IMR-90 (cell line): ENCODE results near the gene IL11. TPM values are rescaled to one million over a fixed set of nuclear protein-coding genes. Genes with fewer than 3 reads are reported as not detected.

Experiments used
- ATAC-seq: fragments of 200-7000 bp; cut with Tn5 transposase; 2 replicates; pipeline ENCODE4 v1.9.1; 2020; ENCODE audit warnings: low read depth, mild to moderate bottlenecking, moderate library complexity
- BruUV-seq: library from RNA; stranded (reverse); fragments of 400-500 nt; replicated peaks from 2 replicates; lab custom pipeline; 2021; lab: Mats Ljungman, UMichigan
- CTCF ChIA-PET: fragments of 300-600 bp; formaldehyde crosslinking; extraction: SDS; loops from one replicate; lab custom pipeline; 2021; ENCODE audit warnings: antibody characterized with exemption; lab: Yijun Ruan, JAX
- POLR2A ChIA-PET: fragments of 300-600 bp; sonication (Branson Sonifier 250); formaldehyde crosslinking; loops from one replicate; lab custom pipeline; 2022; ENCODE audit warnings: antibody characterized with exemption; ENCODE audit not compliant: unreplicated experiment; lab: Charles Lee
- DNase-seq: peaks from one replicate; pipeline ENCODE4 v3.0.0; 2013
- H2AFZ ChIP-seq: replicated peaks from 2 replicates; pipeline ENCODE3; 2013; ENCODE audit warnings: low read length, mild to moderate bottlenecking; ENCODE audit not compliant: poor library complexity
- H2AK5ac ChIP-seq: 2 replicates; pipeline ENCODE4 v1.6.1; 2013; ENCODE audit warnings: low read depth, low read length, inconsistent platforms
- H2AK9ac ChIP-seq: replicated peaks from 2 replicates; pipeline ENCODE3; 2013; ENCODE audit warnings: mild to moderate bottlenecking, low read depth, low read length, moderate library complexity; ENCODE audit not compliant: poor library complexity
- H2BK120ac ChIP-seq: 2 replicates; pipeline ENCODE4 v1.6.1; 2013; ENCODE audit warnings: low read depth, low read length, inconsistent platforms
- H2BK15ac ChIP-seq: 3 replicates; pipeline ENCODE4 v1.6.1; 2013; ENCODE audit warnings: low read depth, low read length, inconsistent platforms
- H2BK20ac ChIP-seq: 2 replicates; pipeline ENCODE4 v1.6.1; 2013; ENCODE audit warnings: low read depth, mild to moderate bottlenecking, inconsistent platforms, low read length, moderate library complexity
- H2BK5ac ChIP-seq: 2 replicates; pipeline ENCODE4 v1.6.1; 2013; ENCODE audit warnings: mild to moderate bottlenecking, low read depth, low read length, inconsistent platforms; ENCODE audit not compliant: poor library complexity, severe bottlenecking
- H3K14ac ChIP-seq: replicated peaks from 2 replicates; pipeline ENCODE4 v1.6.1; 2013; ENCODE audit warnings: low read depth, low read length, inconsistent platforms
- H3K18ac ChIP-seq: 2 replicates; pipeline ENCODE4 v1.6.1; 2013; ENCODE audit warnings: low read depth, low read length, control low read depth
- H3K23ac ChIP-seq: 2 replicates; pipeline ENCODE4 v1.6.1; 2013; ENCODE audit warnings: low read depth, low read length, inconsistent platforms
- H3K27ac ChIP-seq: 2 replicates; pipeline ENCODE4 v1.5.1; 2013; ENCODE audit warnings: mild to moderate bottlenecking, control low read depth, low read length; ENCODE audit not compliant: insufficient read depth
- H3K27me3 ChIP-seq: 2 replicates; pipeline ENCODE4 v1.6.1; 2013; ENCODE audit warnings: low read length; ENCODE audit not compliant: control insufficient read depth, insufficient read depth
- H3K36me3 ChIP-seq: 2 replicates; pipeline ENCODE4 v1.6.1; 2013; ENCODE audit warnings: low read length, mixed read lengths; ENCODE audit not compliant: control insufficient read depth, insufficient read depth
- H3K4ac ChIP-seq: 2 replicates; pipeline ENCODE4 v1.6.1; 2013; ENCODE audit warnings: low read depth, low read length, inconsistent platforms
- H3K4me1 ChIP-seq: 2 replicates; pipeline ENCODE4 v1.6.1; 2013; ENCODE audit warnings: low read length, mixed read lengths; ENCODE audit not compliant: control insufficient read depth, insufficient read depth
- H3K4me2 ChIP-seq: 2 replicates; pipeline ENCODE4 v1.6.1; 2013; ENCODE audit warnings: low read depth, mild to moderate bottlenecking, control low read depth, low read length, moderate library complexity
- H3K4me3 ChIP-seq: 2 replicates; pipeline ENCODE4 v1.5.1; 2013; ENCODE audit warnings: low read depth, mild to moderate bottlenecking, control low read depth, low read length, moderate library complexity; ENCODE audit not compliant: insufficient read depth
- H3K56ac ChIP-seq: 2 replicates; pipeline ENCODE4 v1.6.1; 2013; ENCODE audit warnings: low read length, inconsistent platforms; ENCODE audit not compliant: insufficient read depth; ENCODE audit errors: extremely low read depth
- H3K79me1 ChIP-seq, 2 experiments: 2 replicates each; pipeline ENCODE4 v1.6.1; 2013; ENCODE audit warnings: low read length in 2 of 2, inconsistent platforms in 1 of 2, low read depth in 1 of 2
- H3K9ac ChIP-seq: 2 replicates; pipeline ENCODE4 v1.6.1; 2013; ENCODE audit warnings: low read depth, low read length, control low read depth
- H3K9me1 ChIP-seq: 2 replicates; pipeline ENCODE4 v1.6.1; 2013; ENCODE audit warnings: low read length, inconsistent platforms; ENCODE audit not compliant: insufficient read depth
- H3K9me3 ChIP-seq: 2 replicates; pipeline ENCODE4 v1.6.1; 2013; ENCODE audit warnings: low read length; ENCODE audit not compliant: control insufficient read depth, insufficient read depth
- H4K20me1 ChIP-seq: 2 replicates; pipeline ENCODE4 v1.6.1; 2013; ENCODE audit warnings: low read length, inconsistent platforms; ENCODE audit not compliant: insufficient read depth
- H4K5ac ChIP-seq: 2 replicates; pipeline ENCODE4 v1.6.1; 2013; ENCODE audit warnings: mild to moderate bottlenecking, low read depth, low read length, control low read depth
- H4K8ac ChIP-seq, 2 experiments: 2 replicates each; pipeline ENCODE4 v1.6.1; 2013; ENCODE audit warnings: low read depth in 2 of 2, low read length in 2 of 2, control low read depth in 1 of 2, inconsistent platforms in 1 of 2
- H4K91ac ChIP-seq: 2 replicates; pipeline ENCODE4 v1.6.1; 2013; ENCODE audit warnings: low read depth, low read length, inconsistent platforms; ENCODE audit not compliant: insufficient read depth
- BHLHE40 ChIP-seq: fragments of 150-350 bp; IDR thresholded peaks from 2 replicates; pipeline ENCODE4 v1.6.1; 2016; ENCODE audit warnings: mild to moderate bottlenecking, low read depth, low read length
- CEBPB ChIP-seq: IDR thresholded peaks from 2 replicates; pipeline ENCODE4 v1.6.1; 2012; ENCODE audit warnings: low read depth, low read length, improper control_type of control experiment
- CHD1 ChIP-seq: IDR thresholded peaks from 2 replicates; pipeline ENCODE4 v1.6.1; 2012; ENCODE audit warnings: low read depth, low read length, improper control_type of control experiment
- MAFK ChIP-seq: IDR thresholded peaks from 2 replicates; pipeline ENCODE4 v1.6.1; 2012; ENCODE audit warnings: low read depth, low read length, improper control_type of control experiment
- MAZ ChIP-seq: IDR thresholded peaks from 2 replicates; pipeline ENCODE4 v1.6.1; 2012; ENCODE audit warnings: low read depth, mild to moderate bottlenecking, low read length, improper control_type of control experiment, moderate library complexity, borderline replicate concordance
- MXI1 ChIP-seq: IDR thresholded peaks from 2 replicates; pipeline ENCODE4 v1.6.1; 2012; ENCODE audit warnings: low read depth, mild to moderate bottlenecking, low read length, moderate library complexity, borderline replicate concordance
- NFE2L2 ChIP-seq: fragments of 150-350 bp; IDR thresholded peaks from 2 replicates; pipeline ENCODE4 v1.6.1; 2016; ENCODE audit warnings: low read depth, mild to moderate bottlenecking, low read length
- POLR2A ChIP-seq: IDR thresholded peaks from 2 replicates; pipeline ENCODE4 v1.6.1; 2012; ENCODE audit warnings: mild to moderate bottlenecking, low read depth, low read length
- RAD21 ChIP-seq: IDR thresholded peaks from 2 replicates; pipeline ENCODE4 v1.6.1; 2012; ENCODE audit warnings: low read length, improper control_type of control experiment
- RCOR1 ChIP-seq: IDR thresholded peaks from 2 replicates; pipeline ENCODE4 v1.6.1; 2012; ENCODE audit warnings: mild to moderate bottlenecking, low read length, improper control_type of control experiment; ENCODE audit not compliant: insufficient replicate concordance
- SMC3 ChIP-seq: fragments of 150-350 bp; IDR thresholded peaks from 2 replicates; pipeline ENCODE4 v1.6.1; 2016; ENCODE audit warnings: low read depth, mild to moderate bottlenecking, antibody characterized with exemption, low read length, moderate library complexity
- WGBS, 2 experiments: methylation state at CpG; one replicate each; pipeline versions ENCODE4 v1.1.5 to v1.1.7; 2013; ENCODE audit warnings: missing lambda C conversion rate in 2 of 2; ENCODE audit not compliant: insufficient read length in 1 of 2; ENCODE audit errors: extremely low coverage in 2 of 2; 5-methylcytosine and 5-hydroxymethylcytosine counted together
- dilution Hi-C: fragments of 300-500 bp; cut with HindIII; formaldehyde crosslinking; loops from one replicate; pipeline ENCODE4 v1.14.3; 2018; ENCODE audit warnings: low sequenced_read_pairs; ENCODE audit not compliant: unreplicated experiment
- in situ Hi-C: fragments of 300-500 bp; cut with MboI; formaldehyde crosslinking; loops from 3 replicates; pipeline ENCODE4 v1.14.3; 2019; ENCODE audit warnings: low sequenced_read_pairs, inconsistent platforms, mixed read lengths
- intact Hi-C: fragments of 100-400 bp; cut with micrococcal nuclease; formaldehyde crosslinking; loops from 2 replicates; pipeline ENCODE4 v1.10.0; 2022
- polyA plus RNA-seq, 3 experiments: library from polyadenylated mRNA; depleted of rRNA; stranded (reverse); fragments of >200 nt; gene quantifications; 2 replicates each; pipeline ENCODE4 v1.2.3, GENCODE V29; 2012; ENCODE audit warnings: low replicate concordance in 1 of 3
- total RNA-seq: library from RNA; depleted of rRNA; stranded (reverse); fragments of >200 nt; gene quantifications from 2 replicates; pipeline ENCODE4 v1.2.3, GENCODE V29; 2012
- TF ChIP-seq, protein P1 (sequence below): fragments of 150-350 bp; IDR thresholded peaks from 2 replicates; pipeline ENCODE4 v1.6.1; 2016; ENCODE audit warnings: low read depth, mild to moderate bottlenecking, low read length, moderate library complexity, borderline replicate concordance
- TF ChIP-seq, protein P2 (sequence below): conservative IDR thresholded peaks from 2 replicates; pipeline ENCODE4 v1.5.1; 2012; ENCODE audit warnings: mild to moderate bottlenecking, low read depth, low read length, improper control_type of control experiment
- TF ChIP-seq, protein P3 (sequence below): fragments of 150-350 bp; IDR thresholded peaks from 2 replicates; pipeline ENCODE4 v1.6.1; 2017; ENCODE audit warnings: mild to moderate bottlenecking, antibody characterized with exemption, low read length, low read depth

Gene IL11
- total and polyA plus RNA-seq, 2 of the 4 experiments (the other 2 are of a cell fraction) = 14.3 to 33.6 TPM

DNA sequence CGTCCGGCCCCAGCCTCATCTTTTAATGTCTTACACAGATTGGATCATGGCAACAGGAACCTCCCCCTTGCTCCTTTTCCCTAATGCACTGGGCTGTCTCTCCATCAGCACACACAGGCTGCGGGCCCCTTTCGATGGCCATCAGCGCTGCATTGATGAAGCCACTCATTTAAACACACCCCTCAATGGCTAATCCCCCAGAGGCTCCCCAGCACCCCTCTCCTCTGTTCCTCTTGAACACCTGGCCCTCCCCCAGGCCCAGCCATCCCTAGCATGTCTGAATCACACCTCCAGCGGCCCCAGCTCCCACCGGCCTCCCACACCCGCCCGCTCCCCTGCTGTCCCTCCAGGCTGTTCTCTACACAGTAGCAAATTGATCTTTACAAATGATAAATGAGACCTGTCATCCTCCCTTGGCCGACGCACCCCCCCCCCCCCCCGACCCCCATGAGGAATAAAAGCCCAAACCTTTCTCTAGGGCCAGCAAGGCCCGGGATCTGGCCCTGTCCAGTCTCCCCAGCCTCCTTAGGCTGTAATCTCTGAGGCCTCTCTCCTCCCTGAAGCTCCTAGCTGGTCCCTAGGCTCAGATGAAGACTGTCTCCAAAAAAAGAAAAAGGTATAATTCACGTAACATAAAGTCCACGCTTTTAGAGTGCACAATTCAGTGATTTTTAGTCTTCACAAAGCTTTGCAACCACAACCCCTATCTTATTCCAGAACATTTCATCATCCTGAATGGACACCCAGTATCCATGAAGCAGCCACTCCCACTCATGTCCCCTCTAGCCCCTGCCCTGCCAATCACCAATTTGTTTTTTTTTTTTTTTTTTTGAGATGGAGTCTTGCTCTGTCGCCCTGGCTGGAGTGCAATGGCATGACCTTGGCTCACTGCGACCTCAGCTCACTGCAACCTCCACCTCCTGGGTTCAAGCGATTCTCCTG lies 22.8 kb upstream of the IL11 start:
- CTCF ChIA-PET = interaction anchor here (0.6 kb wide), 1 partner anchor 111 kb away, joined by 3 read pairs; no protein-coding TSS in a partner anchor
- POLR2A ChIA-PET = interaction anchor here (0.7 kb wide), 1 partner anchor 26 kb away, joined by 3 read pairs; no protein-coding TSS in a partner anchor
- ATAC-seq = no peak
- no peak for TF ChIP-seq MAFK
- no peak for TF ChIP-seq CHD1
- TF ChIP-seq, protein P1, sequence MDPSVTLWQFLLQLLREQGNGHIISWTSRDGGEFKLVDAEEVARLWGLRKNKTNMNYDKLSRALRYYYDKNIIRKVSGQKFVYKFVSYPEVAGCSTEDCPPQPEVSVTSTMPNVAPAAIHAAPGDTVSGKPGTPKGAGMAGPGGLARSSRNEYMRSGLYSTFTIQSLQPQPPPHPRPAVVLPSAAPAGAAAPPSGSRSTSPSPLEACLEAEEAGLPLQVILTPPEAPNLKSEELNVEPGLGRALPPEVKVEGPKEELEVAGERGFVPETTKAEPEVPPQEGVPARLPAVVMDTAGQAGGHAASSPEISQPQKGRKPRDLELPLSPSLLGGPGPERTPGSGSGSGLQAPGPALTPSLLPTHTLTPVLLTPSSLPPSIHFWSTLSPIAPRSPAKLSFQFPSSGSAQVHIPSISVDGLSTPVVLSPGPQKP = no peak
- TF ChIP-seq, protein P2, sequence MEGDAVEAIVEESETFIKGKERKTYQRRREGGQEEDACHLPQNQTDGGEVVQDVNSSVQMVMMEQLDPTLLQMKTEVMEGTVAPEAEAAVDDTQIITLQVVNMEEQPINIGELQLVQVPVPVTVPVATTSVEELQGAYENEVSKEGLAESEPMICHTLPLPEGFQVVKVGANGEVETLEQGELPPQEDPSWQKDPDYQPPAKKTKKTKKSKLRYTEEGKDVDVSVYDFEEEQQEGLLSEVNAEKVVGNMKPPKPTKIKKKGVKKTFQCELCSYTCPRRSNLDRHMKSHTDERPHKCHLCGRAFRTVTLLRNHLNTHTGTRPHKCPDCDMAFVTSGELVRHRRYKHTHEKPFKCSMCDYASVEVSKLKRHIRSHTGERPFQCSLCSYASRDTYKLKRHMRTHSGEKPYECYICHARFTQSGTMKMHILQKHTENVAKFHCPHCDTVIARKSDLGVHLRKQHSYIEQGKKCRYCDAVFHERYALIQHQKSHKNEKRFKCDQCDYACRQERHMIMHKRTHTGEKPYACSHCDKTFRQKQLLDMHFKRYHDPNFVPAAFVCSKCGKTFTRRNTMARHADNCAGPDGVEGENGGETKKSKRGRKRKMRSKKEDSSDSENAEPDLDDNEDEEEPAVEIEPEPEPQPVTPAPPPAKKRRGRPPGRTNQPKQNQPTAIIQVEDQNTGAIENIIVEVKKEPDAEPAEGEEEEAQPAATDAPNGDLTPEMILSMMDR = no peak
- no peak for TF ChIP-seq MXI1
- TF ChIP-seq BHLHE40 = no peak
- TF ChIP-seq, protein P3, sequence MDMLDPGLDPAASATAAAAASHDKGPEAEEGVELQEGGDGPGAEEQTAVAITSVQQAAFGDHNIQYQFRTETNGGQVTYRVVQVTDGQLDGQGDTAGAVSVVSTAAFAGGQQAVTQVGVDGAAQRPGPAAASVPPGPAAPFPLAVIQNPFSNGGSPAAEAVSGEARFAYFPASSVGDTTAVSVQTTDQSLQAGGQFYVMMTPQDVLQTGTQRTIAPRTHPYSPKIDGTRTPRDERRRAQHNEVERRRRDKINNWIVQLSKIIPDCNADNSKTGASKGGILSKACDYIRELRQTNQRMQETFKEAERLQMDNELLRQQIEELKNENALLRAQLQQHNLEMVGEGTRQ = no peak
- no peak for TF ChIP-seq RAD21
- TF ChIP-seq SMC3 = no peak
- TF ChIP-seq RCOR1 = no peak
- TF ChIP-seq NFE2L2 = no peak
- no peak for TF ChIP-seq MAZ
- no peak for TF ChIP-seq POLR2A
- TF ChIP-seq CEBPB = no peak

More for the DNA sequence above, 22.8 kb upstream of the IL11 start:
- Histone ChIP-seq H2BK120ac (no peak overlapping the region), H3K4me2 (no peak overlapping the region), H3K27me3 (no peaks in the 10 kb centered on the region), H3K9me1 (peaks cover 31% of the 10 kb centered on the region), H3K27ac (no peak overlapping the region), H3K9me3 (no peaks in the 10 kb centered on the region), H3K4ac (no peak overlapping the region), H2AFZ (no peak overlapping the region), H3K23ac (no peak overlapping the region), H4K91ac (no peak overlapping the region), H3K4me3 (no peak overlapping the region), H4K5ac (no peak overlapping the region), H2BK5ac (no peak overlapping the region), H3K56ac (no peak overlapping the region), H4K8ac (no peak overlapping the region), H3K9ac (no peak overlapping the region), H2BK15ac (no peak overlapping the region), H2AK9ac (peak overlapping the region; percentile 9), H2AK5ac (no peak overlapping the region), H2BK20ac (no peak overlapping the region), H3K4me1 (peaks cover 28% of the 10 kb centered on the region; the same call in 1 of the 2 replicates), H3K79me1 (peaks cover 19 to 49% of the 10 kb centered on the region in 2 experiments), H3K36me3 (peaks cover 31% of the 10 kb centered on the region), H4K20me1 (peaks cover 51% of the 10 kb centered on the region), H3K18ac (no peak overlapping the region), H3K14ac (no peak overlapping the region)
- intact Hi-C loops (no loop called here), dilution Hi-C loops (no loop called here), in situ Hi-C loops (no loop called here)
- BruUV-seq = no TSS peak
- no CpG with 5 or more reads among the region's 18 CpGs for WGBS, 2 experiments
- no peak for DNase-seq
